Liver (tissue), 3 donors: ENCODE results near the gene PPP1R18.

Source experiments
- CTCF ChIP-seq: fragments of 150-350 bp; IDR thresholded peaks from 2 replicates; pipeline ENCODE4 v1.5.1; 2017; ENCODE audit warnings: improper control_type of control experiment, low read depth, low read length; ENCODE audit not compliant: missing input control
- EGR1 ChIP-seq, 2 donors: IDR thresholded peaks; 2 replicates each; pipeline ENCODE4 v1.6.1; 2016 to 2018; ENCODE audit warnings: antibody characterized with exemption in 2 of 2, low read depth in 2 of 2
- GABPA ChIP-seq, 2 donors: IDR thresholded peaks in 1 of 2; conservative IDR thresholded peaks in 1 of 2; 2 replicates each; pipeline ENCODE4 v1.6.1; 2016; ENCODE audit warnings: antibody characterized with exemption in 2 of 2, mild to moderate bottlenecking in 1 of 2, moderate library complexity in 1 of 2
- JUND ChIP-seq, 2 donors: IDR thresholded peaks; 2 replicates each; pipeline ENCODE4 v1.6.1; 2016; ENCODE audit warnings: antibody characterized with exemption in 2 of 2
- NR2F2 ChIP-seq: IDR thresholded peaks from 2 replicates; pipeline ENCODE4 v1.6.1; 2016; ENCODE audit warnings: antibody characterized with exemption
- SP1 ChIP-seq: IDR thresholded peaks from 2 replicates; pipeline ENCODE4 v1.6.1; 2018; ENCODE audit warnings: antibody characterized with exemption, mild to moderate bottlenecking
- TAF1 ChIP-seq: conservative IDR thresholded peaks from 2 replicates; pipeline ENCODE4 v1.6.1; 2016; ENCODE audit warnings: antibody characterized with exemption, mild to moderate bottlenecking
- YY1 ChIP-seq: IDR thresholded peaks from 2 replicates; pipeline ENCODE4 v1.6.1; 2016; ENCODE audit warnings: antibody characterized with exemption, mild to moderate bottlenecking
- ZBTB33 ChIP-seq: IDR thresholded peaks from 2 replicates; pipeline ENCODE4 v1.6.1; 2016; ENCODE audit warnings: antibody characterized with exemption
- TF ChIP-seq, protein P1 (sequence below): IDR thresholded peaks from 2 replicates; pipeline ENCODE4 v1.6.1; 2016; ENCODE audit warnings: antibody characterized with exemption
- TF ChIP-seq, protein P2 (sequence below): IDR thresholded peaks from 2 replicates; pipeline ENCODE4 v1.6.1; 2016; ENCODE audit warnings: antibody characterized with exemption, mild to moderate bottlenecking
- TF ChIP-seq, protein P3 (sequence below): IDR thresholded peaks from 2 replicates; pipeline ENCODE4 v1.6.1; 2016; ENCODE audit warnings: antibody characterized with exemption
- donor health status: healthy.
- donor health status: healthy.

DNA sequence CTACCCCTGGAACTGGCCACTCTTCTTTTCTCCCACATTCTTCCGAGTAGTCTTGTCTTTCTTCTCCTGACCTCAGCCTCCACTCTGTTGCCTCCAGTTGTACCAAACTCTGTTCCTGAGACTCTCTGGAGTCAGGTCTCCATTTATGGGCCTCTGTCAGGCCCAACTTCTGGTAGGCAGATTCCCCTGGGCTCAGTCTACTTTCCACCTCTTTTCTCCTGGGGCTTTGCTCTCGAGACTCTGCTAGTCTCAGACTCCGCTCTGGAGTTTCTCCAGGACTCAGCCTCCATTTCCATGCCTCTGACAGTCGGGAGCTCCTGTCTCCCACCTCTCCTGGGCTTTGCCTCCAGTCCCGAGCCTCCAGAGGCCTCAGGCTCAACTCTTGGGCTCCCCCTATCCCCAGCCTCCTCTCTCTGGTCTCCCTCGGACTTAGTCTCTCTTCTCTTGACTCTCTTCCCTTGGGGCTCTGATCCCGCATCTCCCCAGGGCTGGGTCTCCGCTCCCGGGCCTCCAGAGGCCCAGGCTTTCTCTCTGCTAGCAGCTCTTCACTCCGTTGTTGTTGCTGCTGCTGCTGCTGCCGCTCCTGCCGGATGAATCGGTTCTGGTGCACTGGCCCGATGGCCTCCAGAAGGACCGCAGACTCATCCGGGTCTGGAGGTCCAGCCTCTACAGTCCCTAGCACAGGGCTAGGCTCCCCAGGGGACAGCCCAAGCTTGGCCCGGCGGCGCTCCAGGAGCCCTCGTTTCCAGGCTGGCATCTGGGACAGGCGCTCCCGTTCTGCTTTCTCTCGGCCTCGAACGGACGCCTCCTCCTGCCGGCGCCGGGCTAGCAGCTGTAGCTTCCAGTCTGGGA is 1.1 kb downstream of the PPP1R18 start:
- TF ChIP-seq ZBTB33 = no peak
- TF ChIP-seq GABPA (IDR thresholded peaks at IDR 0.05 in 1 of 2, conservative IDR thresholded peaks at IDR 0.05 in 1 of 2) = no peak
- TF ChIP-seq, protein P1, sequence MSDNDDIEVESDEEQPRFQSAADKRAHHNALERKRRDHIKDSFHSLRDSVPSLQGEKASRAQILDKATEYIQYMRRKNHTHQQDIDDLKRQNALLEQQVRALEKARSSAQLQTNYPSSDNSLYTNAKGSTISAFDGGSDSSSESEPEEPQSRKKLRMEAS = no peak
- no peak for TF ChIP-seq TAF1
- TF ChIP-seq CTCF = no peak
- TF ChIP-seq, protein P2, sequence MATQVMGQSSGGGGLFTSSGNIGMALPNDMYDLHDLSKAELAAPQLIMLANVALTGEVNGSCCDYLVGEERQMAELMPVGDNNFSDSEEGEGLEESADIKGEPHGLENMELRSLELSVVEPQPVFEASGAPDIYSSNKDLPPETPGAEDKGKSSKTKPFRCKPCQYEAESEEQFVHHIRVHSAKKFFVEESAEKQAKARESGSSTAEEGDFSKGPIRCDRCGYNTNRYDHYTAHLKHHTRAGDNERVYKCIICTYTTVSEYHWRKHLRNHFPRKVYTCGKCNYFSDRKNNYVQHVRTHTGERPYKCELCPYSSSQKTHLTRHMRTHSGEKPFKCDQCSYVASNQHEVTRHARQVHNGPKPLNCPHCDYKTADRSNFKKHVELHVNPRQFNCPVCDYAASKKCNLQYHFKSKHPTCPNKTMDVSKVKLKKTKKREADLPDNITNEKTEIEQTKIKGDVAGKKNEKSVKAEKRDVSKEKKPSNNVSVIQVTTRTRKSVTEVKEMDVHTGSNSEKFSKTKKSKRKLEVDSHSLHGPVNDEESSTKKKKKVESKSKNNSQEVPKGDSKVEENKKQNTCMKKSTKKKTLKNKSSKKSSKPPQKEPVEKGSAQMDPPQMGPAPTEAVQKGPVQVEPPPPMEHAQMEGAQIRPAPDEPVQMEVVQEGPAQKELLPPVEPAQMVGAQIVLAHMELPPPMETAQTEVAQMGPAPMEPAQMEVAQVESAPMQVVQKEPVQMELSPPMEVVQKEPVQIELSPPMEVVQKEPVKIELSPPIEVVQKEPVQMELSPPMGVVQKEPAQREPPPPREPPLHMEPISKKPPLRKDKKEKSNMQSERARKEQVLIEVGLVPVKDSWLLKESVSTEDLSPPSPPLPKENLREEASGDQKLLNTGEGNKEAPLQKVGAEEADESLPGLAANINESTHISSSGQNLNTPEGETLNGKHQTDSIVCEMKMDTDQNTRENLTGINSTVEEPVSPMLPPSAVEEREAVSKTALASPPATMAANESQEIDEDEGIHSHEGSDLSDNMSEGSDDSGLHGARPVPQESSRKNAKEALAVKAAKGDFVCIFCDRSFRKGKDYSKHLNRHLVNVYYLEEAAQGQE = no peak
- no peak for TF ChIP-seq YY1
- TF ChIP-seq SP1 = no peak
- TF ChIP-seq JUND (IDR thresholded peaks at IDR 0.05) = no peak
- TF ChIP-seq, protein P3, sequence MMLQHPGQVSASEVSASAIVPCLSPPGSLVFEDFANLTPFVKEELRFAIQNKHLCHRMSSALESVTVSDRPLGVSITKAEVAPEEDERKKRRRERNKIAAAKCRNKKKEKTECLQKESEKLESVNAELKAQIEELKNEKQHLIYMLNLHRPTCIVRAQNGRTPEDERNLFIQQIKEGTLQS = no peak
- no peak for TF ChIP-seq NR2F2
- TF ChIP-seq EGR1 (IDR thresholded peaks at IDR 0.05; ENCODE audit: low read depth in 2 of 2) = no peak
